ENCODE results near the gene MPPED1. TPM values are rescaled to one million over a fixed set of nuclear protein-coding genes. Genes with fewer than 3 reads are reported as not detected.

Gene MPPED1
- total RNA-seq, 4 donors from 2014 or later, result not detected

GRCh38 chr22:43376765-43377547, 34.9 kb upstream of the MPPED1 start:
- TF ChIP-seq, protein P1, sequence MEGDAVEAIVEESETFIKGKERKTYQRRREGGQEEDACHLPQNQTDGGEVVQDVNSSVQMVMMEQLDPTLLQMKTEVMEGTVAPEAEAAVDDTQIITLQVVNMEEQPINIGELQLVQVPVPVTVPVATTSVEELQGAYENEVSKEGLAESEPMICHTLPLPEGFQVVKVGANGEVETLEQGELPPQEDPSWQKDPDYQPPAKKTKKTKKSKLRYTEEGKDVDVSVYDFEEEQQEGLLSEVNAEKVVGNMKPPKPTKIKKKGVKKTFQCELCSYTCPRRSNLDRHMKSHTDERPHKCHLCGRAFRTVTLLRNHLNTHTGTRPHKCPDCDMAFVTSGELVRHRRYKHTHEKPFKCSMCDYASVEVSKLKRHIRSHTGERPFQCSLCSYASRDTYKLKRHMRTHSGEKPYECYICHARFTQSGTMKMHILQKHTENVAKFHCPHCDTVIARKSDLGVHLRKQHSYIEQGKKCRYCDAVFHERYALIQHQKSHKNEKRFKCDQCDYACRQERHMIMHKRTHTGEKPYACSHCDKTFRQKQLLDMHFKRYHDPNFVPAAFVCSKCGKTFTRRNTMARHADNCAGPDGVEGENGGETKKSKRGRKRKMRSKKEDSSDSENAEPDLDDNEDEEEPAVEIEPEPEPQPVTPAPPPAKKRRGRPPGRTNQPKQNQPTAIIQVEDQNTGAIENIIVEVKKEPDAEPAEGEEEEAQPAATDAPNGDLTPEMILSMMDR (IDR thresholded peaks at IDR 0.05; ENCODE audit: low read depth), result no peak

- TF ChIP-seq, protein P1 (IDR thresholded peaks at IDR 0.05; ENCODE audit: low read depth), result no peak
These were observed 34.3 kb upstream of the MPPED1 start for GRCh38 chr22:43377548-43377895.

DNA sequence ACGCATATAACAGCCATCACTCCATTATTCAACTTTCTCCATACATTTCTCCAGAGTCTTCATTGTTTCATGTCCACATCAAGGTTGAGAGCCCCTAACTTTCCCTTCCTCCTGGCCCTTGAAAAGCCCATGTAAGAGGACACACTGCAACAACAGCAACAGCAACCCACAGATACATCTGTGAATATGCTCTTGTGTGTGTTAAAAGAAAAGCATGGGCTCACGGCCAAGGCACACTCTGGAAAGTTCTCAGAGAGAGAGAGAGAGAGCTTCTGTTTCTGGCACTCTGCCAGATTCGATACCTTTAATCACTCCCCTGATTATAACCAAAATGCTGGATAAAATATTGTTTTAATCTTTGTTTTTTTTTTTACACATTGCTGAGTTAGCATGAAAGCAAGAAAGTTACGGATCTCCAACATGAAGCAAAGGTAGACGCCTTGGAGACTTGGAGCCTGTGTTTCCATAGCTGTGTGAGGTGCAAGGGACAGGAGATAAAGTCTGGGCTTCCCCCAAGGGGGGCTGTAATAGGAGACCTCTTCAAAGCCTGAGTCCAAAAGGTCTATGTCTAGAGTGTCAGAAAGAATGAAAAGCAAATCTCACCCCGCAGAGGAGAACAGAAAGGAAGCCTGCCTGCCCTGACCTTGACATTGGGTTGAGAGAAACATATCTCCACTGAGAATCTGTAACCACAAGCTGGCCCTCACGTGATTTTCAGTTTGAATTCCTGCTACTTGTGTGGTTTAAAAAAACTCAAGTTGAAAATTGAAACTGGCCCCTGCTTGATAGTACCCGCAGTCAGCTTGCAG, 33.7 kb upstream of the MPPED1 start:
- TF ChIP-seq, protein P1 (IDR thresholded peaks at IDR 0.05; ENCODE audit: low read depth), result no peak

- TF ChIP-seq, protein P1 (IDR thresholded peaks at IDR 0.05; ENCODE audit: low read depth), result no peak
These were observed 30.1 kb upstream of the MPPED1 start for GRCh38 chr22:43381693-43382092.

GRCh38 chr22:43384863-43385262, 27.0 kb upstream of the MPPED1 start:
- TF ChIP-seq, protein P1 (IDR thresholded peaks at IDR 0.05; ENCODE audit: low read depth), result no peak

DNA sequence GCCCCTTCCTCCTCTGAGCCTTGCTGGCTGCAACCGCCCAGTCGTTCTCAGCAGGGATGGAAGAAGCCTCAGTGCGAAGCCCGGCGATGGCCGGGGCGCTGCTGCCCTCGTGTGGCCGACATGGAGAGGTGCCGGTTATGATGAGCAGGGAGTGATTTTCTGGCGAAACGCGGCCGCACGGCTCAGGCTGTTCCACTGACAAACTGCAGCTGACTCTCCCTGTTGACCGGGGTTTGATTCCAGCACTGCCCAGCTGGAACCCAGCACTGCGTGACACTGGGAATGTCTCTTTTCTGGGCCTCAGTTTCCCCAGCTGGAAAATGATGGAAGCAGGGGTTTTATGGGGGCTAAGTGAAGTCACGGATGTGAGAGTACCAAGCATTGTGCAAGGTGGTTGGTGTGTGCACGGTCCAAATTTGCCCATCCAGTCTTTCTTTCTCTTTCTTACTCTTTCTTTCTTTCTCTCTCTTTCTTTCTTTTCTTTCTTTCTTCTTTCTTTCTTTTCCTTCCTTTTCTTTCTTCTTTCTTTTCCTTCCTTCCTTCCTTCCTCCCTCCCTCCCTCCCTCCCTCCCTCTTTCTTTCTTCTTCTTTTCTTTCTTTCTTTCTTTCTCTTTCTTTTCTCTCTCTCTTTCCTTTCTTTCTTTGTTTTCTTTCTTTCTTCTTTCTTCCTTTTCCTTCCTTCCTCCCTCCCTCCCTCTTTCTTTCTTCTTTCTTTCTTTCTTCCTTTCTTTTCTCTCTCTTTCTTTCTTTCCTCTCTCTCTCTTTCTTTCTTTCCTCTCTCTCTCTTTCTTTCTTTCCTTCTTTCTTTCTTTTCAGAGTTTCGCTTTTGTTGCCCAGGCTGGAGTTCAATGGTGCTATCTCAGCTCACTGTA, 25.8 kb upstream of the MPPED1 start:
- TF ChIP-seq, protein P1 (IDR thresholded peaks at IDR 0.05; ENCODE audit: low read depth), result no peak
